Sciatic nerve (tissue), 2 donors: ENCODE results near the gene C5AR1. TPM values are rescaled to one million over a fixed set of nuclear protein-coding genes. Genes with fewer than 3 reads are reported as not detected.
"Not testable (repeated sequence)": the region's sequence is repeated elsewhere in the genome, so short reads cannot be mapped to it uniquely, and the experiment has no call there.

Experiments
- ATAC-seq: fragments of 200-7000 bp; cut with Tn5 transposase; one replicate; pipeline ENCODE4 v1.9.1; 2020; ENCODE audit warnings: mild to moderate bottlenecking, moderate library complexity
- DNase-seq: peaks from one replicate; pipeline ENCODE4 v3.0.0-alpha.2; 2020; ENCODE audit warnings: low spot score
- intact Hi-C: fragments of 100-400 bp; cut with DNase I; formaldehyde crosslinking; loops from one replicate; pipeline ENCODE4 v1.14.2; 2022
- total RNA-seq: library from RNA; stranded (reverse); fragmentation: NEBNext Ultra II Directional; extraction: Animal tissue kit (Norgen Biotek cat#: 25700); gene quantifications from one replicate; pipeline ENCODE4 v1.2.1, GENCODE V29; 2021
- donor health status: DM: no; HTN: no; CAD: no.
- donor health status: DM: no; HTN: no; CAD: no.

The C5AR1 gene
- 33.3 TPM for total RNA-seq

GRCh38 chr19:47309608-47310007 lies at the start of gene C5AR1:
C5AR1 (plus strand) TSS chr19:47309861; CDS start chr19:47309896, 35 bp downstream.
- DNase-seq: peak; percentile 70
- ATAC-seq: peak; percentile 82
- intact Hi-C loops: no loop called here

- intact Hi-C loops: no loop called here
- no peak for DNase-seq
- ATAC-seq: no peak
These were observed 49.2 kb upstream of the C5AR1 start for GRCh38 chr19:47260476-47260875.

- DNase-seq, ATAC-seq, intact Hi-C loops: not testable (repeated sequence)
These were observed 47.5 kb upstream of the C5AR1 start for GRCh38 chr19:47261946-47262793.

GRCh38 chr19:47264629-47265028 lies 45.0 kb upstream of the C5AR1 start:
- ATAC-seq (no peak), DNase-seq (no peak)
- intact Hi-C loops: no loop called here

GRCh38 chr19:47266401-47266941 lies 43.2 kb upstream of the C5AR1 start:
- ATAC-seq (no peak), DNase-seq (no peak)
- intact Hi-C loops: no loop called here

- intact Hi-C loops: no loop called here
- ATAC-seq (no peak), DNase-seq (no peak)
These were observed 42.3 kb upstream of the C5AR1 start for GRCh38 chr19:47267350-47267759.

GRCh38 chr19:47268028-47268427 lies 41.6 kb upstream of the C5AR1 start:
- intact Hi-C loops: no loop called here
- DNase-seq: no peak
- no peak for ATAC-seq

- no peak for DNase-seq
- intact Hi-C loops: no loop called here
These were observed 40.1 kb upstream of the C5AR1 start for GRCh38 chr19:47269596-47269995.

GRCh38 chr19:47270408-47270807 lies 39.3 kb upstream of the C5AR1 start:
- intact Hi-C loops: no loop called here
- ATAC-seq (no peak), DNase-seq (no peak)

More at GRCh38 chr19:47269596-47269995, 40.1 kb upstream of the C5AR1 start:
- no peak for ATAC-seq

- intact Hi-C loops: no loop called here
- no peak for ATAC-seq
These were observed 37.7 kb upstream of the C5AR1 start for GRCh38 chr19:47271949-47272348.

GRCh38 chr19:47272448-47273312 lies 37.0 kb upstream of the C5AR1 start:
- ATAC-seq (no peak), DNase-seq (peak; percentile 79)
- intact Hi-C loops: no loop called here

More at GRCh38 chr19:47271949-47272348, 37.7 kb upstream of the C5AR1 start:
- no peak for DNase-seq

- DNase-seq: peak; percentile 96
- ATAC-seq: peak; percentile 91
- intact Hi-C loops: no loop called here
These were observed 36.2 kb upstream of the C5AR1 start for GRCh38 chr19:47273313-47274070.

- intact Hi-C loops: no loop called here
- DNase-seq (peak; percentile 100), ATAC-seq (peak; percentile 91)
These were observed 35.4 kb upstream of the C5AR1 start, which contains the start of gene INAFM1 for GRCh38 chr19:47274071-47274890. INAFM1 (plus strand) TSS chr19:47274885; CDS start chr19:47274920, 35 bp downstream.

- intact Hi-C loops: no loop called here
- DNase-seq (peak; percentile 78), ATAC-seq (no peak)
These were observed 34.5 kb upstream of the C5AR1 start for GRCh38 chr19:47274891-47275761.

- ATAC-seq: no peak
- intact Hi-C loops: no loop called here
- no peak for DNase-seq
These were observed 33.7 kb upstream of the C5AR1 start for GRCh38 chr19:47275791-47276461.

GRCh38 chr19:47276513-47276912 lies 33.1 kb upstream of the C5AR1 start:
- DNase-seq, ATAC-seq, intact Hi-C loops: not testable (repeated sequence)
